HG03196 (cell line): Measurements from ENCODE around the gene TMEM185B.
"Not testable (repeated sequence)": the region's sequence is repeated elsewhere in the genome, so short reads cannot be mapped to it uniquely, and the experiment has no call there.

ENCODE experiments used
- ATAC-seq: cut with Tn5 transposase; IDR thresholded peaks from one replicate; pipeline ENCODE4 v1.9.1; 2021; ENCODE audit not compliant: unreplicated experiment

Gene TMEM185B

DNA sequence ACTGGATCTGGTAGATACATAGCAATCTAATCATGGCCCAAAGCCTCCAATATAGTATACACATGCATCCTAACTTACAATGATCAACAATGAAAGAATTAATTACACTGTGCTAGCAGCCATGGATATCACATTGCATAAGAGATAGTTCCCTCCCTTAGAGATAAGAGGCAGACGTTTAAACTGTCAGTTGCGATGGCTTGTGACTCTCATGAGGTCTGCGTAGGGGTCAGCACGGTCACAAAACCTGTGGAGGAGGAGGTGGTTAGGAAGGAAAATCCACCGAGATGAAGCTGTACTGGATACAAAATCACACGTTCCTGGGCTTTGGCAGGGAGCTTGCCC is 28.7 kb upstream of the TMEM185B start:
- no peak for ATAC-seq

DNA sequence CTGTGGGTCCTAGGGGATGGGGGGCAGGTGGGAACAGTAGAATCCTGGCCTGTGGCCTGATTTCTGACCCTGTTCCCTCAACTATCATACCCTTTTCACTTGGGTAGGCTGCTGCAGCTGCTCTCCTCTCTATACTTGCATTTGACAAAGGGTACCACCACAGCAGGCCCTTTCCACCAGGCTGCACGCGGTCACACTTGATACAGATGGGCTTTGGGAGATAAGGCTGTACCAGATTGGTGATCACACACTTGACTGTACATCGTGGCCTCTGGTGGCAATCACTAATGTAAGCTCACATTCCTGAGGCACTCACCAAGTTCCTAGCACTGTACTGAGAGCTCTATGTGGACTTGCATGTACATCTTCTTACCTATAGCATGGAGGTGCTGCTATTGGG is 27.9 kb upstream of the TMEM185B start:
- no peak for ATAC-seq

DNA sequence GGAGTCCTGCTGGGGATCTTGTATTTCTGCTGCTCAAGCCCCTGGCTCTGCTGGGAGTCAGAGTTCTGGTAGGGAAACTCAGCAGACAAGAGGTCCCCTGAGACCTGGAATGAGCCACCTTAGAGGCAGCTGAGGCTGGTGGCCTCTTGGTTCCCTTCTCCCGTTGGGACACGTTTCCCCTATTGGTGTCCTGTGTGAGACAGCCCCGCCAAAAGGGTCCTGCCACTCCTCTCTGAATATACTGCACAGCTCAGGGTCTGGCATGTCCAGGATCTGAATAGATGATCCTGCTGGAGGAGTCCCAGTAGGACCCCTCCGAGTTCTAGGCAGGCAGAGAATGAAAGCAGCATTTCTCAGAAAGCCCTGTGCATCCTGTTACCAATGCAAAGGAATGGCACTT is 27.4 kb upstream of the TMEM185B start:
- no peak for ATAC-seq

DNA sequence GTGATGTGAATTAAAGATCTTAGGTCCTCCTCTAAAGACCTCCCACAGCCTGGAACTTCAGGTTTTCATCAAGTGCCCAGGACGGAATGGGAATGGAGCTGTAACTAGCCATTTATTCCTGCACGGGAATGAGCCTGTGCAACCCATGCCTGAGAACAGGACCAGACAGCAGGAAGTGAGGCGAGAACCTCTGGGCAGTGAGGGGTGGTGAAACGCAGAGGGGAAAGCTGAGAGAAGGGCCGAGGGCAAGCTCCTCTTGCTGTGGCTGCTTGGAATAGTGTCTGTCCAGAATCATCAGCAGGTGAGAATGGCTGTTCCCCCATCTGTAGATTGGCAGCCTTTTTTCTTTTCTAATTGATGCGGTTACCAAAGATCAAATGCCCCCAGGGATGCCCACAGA is 24.7 kb upstream of the TMEM185B start:
- ATAC-seq: no peak

DNA sequence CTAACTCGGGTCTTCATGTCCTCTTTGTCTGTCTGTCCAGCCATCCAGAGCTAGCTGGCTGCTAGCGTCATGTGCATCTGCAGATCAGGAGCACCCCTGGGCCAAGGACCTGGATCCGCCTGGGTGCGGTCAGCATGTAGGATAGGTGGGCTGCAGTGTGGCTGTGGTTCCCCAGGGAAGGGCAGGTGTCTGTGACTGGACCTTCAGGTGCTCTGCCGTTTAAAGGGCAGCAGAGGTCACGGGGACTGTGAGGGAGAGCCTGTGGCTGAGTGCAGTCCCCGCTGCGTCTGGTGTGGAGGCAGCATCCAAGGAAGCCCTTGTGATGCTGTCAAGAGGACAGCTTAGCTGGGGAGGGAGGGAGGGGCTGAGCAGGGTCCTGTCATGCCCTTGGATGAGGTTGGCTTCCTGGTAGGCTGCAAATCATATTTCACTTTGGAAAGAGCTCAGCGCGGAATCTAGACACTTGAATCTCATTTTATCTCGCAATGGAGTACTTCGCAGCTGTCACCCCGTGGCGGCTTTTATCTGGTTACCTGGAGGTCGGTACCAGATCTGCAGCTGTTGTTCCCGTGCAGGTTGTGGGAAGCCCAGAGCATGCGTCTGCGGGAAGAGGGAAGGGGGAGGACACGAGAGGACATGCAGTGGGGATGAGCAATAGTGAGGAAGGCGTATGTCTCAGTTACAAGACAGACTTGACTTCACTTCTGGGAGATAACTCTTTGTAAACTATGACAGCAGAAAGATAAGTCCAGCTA is 23.5 kb upstream of the TMEM185B start:
- no peak for ATAC-seq

DNA sequence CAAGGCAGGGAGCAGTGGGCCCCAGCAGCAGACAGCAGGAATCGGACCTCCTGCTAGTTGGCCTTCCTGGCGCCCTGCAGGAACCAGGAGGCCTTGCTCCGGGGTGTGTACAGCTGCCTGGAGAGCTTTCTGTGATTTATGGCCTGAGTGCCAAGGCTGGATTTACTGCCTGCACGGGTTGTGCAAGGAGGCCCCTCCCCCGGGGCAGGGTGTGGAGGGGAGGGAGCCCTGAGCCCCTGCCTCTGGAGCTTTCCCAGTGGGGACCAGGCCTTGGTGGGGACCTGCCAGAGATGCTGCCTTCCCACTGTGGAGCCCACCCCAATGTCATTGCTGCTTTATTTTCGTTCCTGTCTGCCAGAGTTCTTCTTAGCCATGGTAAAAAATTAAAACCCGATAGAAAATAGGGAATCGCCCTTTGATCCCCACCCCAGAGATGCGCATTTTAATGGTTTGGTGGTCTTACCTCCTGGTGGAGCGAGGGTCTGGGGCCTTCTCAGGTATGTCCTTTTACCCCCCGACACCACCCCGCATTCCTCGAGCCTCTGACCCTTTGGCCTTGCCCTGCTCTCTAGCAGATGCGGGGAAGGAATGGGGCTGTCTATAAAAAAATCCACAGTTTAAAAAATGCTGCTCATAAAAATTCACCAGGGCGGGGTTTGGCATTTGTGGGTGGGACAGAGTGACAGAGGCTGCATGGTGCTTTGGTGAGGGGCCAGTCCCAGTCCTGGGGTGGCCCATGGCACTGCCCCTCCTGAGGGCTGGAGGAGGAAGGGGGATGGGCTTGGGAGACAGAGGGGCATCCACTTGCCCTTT is 22.5 kb upstream of the TMEM185B start:
- no peak for ATAC-seq

DNA sequence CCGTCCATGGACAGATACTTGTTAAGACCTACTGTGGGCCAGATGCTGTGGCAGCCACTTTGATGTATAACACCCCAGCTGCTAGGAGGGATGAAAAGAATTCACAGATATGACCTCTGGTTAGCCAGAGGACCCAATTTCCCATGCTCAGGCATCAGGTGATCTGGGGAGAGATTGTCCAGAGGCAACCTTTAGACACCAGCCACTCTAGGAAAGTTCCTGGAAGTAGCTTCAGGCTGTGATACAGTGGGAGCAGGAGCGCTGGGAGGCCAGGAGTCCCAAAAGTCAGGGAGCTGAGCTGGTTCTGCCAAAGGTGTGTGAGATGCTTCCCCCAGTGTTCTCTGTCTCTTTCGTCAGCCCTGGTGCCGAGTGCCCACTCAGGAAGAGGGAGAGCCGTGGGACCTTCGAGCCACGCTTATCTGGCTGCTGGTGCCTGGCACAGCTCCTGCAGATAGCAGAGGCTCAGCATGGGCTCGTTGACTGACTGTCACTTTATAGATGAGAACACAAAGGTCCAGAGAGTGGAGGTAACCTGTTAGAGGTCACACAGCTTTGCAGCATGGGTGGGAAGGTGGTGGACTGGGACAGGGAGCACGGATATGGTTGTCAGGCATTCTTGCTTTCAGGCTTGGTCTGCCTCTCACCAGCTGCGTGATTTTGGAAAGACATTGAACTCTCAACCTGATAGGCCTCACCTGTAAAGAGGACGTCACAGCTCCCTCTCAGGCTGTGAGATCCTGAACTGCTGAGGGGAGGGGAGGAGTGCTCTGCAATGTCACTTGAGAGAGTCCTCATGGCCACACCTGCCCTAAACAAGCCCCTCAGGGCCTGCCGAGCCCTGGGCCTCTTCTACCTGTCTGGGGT is 21.7 kb upstream of the TMEM185B start:
- no peak for ATAC-seq

DNA sequence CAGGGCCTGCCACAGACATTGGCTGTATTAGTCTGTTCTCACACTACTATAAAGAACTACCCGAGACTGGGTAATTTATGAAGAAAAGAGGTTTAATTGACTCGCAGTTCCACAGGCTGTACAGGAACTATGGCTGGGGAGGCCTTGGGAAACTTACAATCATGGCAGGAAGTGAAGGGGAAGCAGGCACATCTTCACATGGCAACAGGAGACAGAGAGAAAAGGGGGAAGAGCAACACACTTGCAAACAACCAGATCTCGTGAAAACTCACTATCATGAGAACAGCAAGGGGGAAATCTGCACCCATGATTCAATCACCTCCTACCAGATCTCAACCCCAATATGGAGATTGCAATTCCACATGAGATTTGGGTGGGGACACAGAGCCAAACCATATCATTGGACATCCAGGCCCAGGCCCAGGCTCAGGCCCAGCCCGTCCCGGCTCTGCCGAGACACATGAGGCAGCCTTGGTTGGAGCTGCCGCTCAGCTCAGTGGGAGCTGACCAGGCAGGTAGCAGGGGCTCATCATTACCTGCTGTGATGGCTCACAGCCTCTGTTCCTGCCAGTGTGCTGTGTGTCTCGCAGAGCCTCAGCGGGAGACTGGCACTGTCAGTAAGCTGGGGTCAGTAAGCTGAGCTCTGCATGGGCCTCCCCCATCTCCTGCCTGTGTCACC is 20.8 kb upstream of the TMEM185B start:
- ATAC-seq: no peak

DNA sequence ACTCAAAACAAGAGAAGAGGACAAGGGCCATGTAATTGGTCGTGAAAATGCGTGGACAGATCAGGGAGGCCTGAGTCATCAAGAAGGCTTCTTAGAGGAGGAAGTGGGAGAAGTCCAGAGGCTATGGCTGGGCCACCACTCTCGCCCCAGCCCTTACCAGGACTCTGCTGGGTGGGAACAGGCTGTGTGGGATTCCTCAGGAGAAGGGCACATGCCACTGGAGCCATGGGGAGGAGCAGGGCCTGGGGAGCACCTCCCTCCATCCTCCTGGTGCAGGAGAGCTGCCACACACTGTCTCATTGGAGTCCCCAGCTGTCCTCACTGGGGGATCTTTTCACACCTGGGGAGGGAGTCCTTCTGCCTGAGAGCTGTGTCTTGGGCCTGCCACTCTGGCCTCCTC is 20.0 kb upstream of the TMEM185B start:
- ATAC-seq: no peak

DNA sequence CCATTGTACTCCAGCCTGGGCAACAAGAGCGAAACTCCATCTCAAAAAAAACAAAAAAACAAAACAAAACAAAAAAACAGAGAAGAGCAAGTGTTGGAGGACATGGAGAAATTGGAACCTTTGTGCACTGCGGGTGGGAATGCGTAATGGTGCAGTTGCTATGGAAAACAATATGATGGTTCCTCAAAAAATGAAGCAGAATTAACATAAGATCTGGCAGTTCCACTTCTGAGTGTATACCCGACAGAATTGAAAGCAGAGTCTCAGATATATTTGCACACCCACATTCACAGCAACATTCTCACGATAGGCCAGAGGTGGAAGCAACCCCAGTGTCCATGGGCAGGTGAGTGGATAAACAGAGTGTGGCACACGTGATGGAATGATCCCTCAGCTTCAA is 18.5 kb upstream of the TMEM185B start:
- ATAC-seq: no peak

DNA sequence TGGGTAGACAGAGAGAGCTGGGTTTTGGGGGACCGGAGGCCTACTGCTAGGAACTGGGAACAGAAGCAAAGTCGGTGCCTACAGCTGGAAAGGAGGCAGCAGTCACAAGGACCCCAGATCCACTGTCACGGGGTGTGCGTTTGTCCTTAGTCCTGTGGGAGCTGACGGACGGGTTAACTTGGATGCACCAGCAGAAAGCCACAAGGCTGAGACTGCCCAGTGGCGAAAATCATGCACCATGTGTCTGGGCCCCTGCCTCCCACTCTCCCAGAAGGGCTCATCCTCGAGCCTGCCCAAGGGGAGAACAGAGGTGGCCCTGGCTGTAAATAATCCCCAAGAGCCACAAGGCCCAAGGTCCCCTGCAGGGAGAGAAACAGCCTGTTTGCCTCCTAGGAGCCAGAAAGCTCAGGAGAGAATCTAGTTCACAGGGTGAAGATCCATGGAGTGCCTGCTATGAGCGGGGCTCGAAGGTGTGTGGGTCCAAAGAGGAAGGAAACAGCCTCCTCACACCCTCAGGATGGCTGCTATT is 17.8 kb upstream of the TMEM185B start:
- ATAC-seq: no peak

DNA sequence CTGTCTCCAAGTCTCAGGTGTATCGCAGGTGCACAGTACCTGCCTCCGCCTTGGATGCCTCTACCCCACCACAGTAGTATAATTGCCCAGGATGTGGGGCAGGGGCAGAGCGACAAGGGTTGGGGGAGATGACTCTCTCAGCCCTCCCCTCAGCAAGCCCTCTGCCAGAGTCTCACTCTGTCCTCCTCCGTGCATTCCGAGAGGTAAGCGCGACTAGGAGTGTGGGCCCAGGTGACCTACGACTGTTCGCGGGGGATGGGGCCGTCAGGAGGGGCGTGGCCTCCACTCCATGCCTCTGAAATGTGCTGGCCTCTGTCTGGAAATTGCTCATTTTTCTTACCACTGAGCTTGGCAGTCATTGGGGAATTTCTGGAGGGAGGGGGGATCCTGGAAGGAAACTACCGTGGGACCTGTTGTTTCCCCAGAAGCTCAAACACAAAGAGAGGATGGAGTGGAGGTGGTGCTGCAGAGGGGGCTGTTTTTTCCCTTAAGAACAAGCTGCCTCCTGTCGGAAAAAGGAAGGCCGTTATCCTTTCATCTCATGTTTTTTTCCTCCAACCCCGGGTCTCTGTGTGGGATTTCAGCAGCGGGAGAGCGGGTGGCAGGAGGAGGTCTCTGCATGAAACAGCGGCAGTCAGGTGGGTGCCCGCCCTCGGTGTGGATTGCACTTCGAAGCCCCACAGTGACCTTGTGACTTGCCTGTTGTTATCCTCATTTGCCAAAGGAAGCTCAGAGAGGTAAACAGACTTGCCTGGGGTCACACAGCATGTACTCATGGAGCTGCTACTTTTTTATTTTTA is 16.5 kb upstream of the TMEM185B start:
- ATAC-seq: no peak

DNA sequence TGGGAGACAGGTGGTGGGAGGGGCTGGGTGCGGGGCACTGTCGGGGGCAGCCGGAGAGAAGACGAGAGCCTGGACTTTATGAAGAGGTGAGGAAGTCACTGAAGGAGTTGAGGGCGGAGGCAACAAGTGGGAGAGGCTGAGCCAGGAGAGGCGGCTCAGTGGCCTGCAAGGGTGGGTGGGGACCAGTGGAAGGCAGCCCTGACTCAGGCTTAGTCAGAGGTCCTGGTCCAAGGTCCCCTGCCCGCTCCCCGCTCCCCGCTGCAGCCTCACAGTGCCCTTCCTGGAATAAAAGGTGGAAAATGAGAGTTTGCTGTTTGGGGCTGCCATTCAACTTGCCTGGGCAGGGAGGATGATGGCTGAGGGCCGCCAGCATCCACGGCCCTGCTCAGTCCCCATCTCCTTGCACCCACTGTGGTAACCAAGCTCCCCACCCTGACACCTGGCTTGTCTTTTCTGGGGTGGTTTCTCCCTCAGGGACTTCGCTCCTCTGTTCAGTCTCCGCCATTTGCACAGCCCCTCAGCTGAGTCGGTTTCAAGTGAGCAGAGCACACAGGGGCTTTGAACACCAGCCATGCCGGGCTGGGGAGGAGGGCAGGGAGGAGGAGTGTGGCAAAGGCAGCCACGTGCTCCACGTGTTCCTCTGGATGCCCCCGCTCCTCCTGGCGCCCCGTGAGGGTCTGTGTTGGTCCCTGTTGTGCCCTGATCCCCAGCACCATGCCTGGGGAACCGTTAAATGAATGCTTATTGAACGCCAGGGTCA is 15.7 kb upstream of the TMEM185B start:
- no peak for ATAC-seq

DNA sequence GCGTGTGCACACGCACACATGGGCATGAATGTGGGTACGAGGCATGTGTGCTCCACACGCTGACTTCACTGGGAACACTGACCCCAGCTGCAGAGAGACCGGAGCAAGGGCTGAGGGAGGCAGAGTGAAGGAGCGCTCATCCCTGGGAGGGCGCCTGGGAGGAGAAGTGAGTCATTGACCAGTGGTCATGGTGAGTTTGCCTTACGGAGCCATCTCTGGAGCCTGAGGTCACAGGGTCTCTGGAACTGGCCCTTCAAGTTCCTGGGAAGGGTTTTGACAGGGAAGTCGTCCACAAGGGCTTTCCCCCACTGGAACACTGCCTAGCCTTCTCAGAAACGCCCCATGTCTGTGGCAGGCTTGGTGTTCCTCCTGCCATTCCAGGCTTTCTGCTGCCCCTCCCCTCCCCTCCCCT is 14.3 kb upstream of the TMEM185B start:
- no peak for ATAC-seq

DNA sequence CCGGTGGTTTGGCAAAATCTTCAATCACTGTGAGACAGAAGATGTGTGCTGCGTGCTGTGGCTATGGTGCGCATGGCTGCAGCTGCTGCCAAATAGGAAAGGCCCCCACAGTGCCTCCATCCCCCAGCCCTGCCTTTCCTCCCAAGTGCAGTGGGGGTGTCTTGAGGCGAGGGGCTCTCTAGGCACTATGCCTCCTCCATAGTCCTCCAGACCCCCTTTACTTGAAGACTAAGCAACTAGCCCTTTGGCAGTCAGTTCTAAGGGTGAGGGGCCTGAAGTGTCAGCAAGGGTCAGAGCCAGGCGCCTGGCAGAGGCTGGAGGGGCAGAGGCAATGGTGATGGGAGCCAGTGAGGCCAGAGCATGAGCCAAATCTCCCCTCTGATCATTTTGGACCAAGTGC is 13.6 kb upstream of the TMEM185B start:
- no peak for ATAC-seq

DNA sequence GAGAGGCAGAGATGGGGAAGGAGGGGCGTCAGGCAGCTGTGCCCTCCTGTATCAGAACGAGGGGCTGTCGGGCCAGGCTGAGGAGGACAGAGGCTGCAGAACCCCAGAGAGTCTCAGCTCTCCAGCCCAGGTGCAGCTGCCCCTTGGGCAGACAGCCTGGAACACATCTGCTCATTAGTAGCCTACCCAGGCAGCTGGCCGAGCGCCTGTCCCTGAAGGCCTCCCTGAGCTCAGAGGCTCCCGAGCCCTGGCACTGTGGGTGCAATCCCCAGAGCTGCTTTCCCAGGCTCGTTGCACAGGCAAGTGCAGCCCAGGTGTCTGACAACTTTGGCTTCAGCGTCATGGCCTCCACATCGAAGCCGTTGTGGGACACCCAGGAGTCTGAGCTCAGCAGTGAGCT is 13.1 kb upstream of the TMEM185B start:
- ATAC-seq: no peak

DNA sequence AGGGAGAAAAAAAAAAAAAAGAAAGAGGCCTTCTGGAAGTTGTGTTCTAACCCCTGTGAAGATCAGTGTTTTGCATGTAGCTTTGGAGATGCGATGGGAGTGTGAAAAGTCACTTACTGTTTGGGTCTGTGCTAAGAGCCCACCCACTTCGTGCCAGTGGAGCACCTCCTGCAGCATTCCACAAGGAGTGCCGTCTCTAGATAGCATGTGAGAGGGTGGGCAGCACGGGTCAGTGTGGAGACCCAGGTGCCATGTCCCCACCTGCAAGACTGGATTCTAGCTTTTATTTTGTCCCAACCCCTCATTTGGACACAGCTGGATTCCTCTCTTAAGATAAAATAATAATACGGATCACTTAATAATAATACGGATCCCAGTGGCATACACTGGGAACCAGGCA is 12.5 kb upstream of the TMEM185B start:
- ATAC-seq: no peak

DNA sequence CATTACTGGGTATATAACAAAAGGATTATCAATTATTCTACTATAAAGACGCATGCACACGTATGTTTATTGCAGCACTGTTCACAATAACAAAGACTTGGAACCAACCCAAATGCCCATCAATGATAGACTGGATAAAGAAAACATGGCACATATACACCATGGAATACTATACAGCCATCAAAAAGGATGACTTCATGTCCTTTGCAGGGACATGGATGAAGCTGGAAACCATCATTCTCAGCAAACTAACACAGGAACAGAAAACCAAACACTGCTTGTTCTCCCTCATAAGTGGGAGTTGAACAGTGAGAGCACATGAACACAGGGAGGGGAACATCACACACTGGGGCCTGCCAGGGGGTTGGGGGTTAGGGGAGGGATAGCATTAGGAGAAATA is 12.0 kb upstream of the TMEM185B start:
- not testable (repeated sequence) for ATAC-seq

DNA sequence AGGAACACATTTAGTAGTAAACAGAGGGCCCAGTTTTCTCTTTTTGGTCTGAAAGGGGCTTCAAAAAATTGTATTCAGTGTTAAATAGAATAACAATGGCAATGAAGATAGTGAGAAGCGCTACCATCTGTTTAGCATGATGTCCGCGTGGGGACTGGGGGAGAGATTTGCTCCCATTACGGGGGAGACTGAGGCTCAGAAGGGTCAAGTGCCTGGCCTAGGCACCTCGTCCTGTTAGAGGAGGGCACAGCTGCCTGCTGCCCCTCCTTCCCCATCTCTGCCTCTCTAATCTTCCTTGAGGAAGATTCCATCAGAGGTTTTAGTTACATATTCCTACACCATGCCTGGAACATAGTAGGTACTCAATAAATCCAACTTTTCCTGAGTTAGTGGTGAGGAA is 10.1 kb upstream of the TMEM185B start:
- ATAC-seq: no peak
